ENCODE results near the gene SPTBN1.

SPTBN1 gene

DNA sequence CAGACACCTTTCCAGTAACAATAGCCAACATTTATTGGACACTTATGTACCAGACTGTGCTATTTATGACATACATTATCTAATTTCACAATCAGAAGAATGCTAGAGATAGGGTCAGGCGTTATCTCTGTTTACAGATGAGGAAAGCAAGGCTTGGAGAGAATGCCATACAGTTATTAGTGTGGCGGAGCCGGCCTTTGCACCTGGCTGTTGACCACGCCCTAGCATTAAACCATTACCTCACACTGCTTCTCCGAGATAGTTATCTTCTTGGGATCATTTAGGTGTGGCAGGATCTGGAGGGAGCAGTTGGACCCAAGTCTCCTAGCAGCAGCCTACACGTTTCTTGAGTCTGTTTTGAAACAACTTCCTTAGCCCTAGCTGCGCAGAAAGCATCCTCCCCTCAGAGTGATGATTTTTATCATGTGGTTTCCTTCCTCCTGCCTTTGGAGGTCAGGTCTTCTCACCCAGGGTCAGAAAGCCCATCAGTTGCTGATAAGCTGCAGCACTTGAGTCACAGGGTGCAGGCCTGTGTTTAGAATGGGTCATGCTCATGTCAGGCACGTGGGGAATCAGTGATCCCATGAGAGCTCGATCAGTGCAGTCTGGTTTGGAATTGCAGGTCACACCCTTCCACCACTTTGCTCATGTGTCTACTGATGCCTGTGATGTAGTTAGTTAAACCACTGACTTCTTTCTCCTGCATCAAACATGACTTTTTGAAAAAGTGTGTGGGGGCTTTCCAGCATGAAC, 118.2 kb downstream of the SPTBN1 start:
- DNase-seq (ENCODE audit: low read depth in 2 of 2): peak in 1 of 2 experiments; percentile 28

DNA sequence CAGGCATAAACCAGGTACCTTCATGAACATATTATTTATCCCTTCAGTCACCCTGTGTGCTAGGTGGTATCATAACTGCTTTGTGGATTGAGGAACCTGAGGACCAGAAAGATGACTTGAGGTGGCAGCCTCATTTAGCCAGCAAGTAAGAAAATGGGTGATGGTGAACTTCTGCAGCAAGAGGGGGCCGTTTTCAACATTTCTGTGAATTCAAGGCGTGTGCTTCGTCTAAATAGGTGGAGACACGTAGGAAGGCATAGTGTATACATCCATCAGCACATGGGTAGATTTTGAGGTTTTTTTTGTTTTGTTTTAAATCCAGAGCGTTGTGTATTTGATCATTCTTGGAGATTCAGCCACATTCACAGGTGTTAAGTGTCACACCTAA, 118.7 kb downstream of the SPTBN1 start:
- no peak for DNase-seq (ENCODE audit: low read depth in 2 of 2)

DNA sequence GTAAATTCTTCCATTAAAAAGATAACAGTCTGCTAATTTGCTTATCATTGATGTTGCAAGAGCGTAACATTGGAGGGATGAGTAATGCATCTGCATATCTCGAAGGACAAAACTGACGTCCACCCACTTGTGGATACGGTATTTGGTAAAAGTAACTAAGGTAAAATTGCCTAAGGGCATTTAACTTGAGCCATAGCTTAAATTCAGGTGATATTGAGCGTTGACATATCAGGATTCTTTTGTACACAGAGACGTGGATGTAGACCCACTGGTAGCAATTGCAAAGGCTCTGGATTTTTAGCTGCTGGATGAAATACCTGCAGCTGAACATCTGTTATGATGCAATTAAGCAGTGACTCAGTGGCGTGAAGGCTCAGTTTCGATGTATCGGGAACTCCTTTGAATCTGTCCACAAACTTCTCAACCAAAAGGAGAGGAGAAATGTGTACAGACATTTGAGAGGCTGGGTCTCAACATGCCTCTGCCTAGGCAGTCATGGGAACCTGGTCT, 119.3 kb downstream of the SPTBN1 start:
- DNase-seq (ENCODE audit: low read depth in 2 of 2): no peak

DNA sequence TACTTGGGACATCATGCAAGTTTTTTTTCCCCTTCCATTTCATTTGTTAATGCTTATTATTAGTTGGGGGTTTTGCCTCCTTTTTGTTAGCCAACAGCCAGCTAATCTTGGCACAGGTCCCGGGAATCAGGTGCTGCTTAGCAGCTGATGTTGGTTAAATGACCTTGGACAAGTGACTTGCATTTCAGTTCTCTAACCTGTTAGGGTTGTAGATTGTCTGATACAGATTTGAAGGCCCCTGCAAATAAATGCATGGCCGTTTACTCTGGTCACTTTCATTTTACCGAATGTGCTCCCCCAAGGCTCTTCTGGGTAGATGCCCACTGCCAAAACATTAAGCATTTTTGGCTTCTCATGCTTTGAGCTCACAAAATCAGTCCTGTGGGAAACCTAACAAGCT, 120.9 kb downstream of the SPTBN1 start:
- DNase-seq (ENCODE audit: low read depth in 2 of 2): no peak

DNA sequence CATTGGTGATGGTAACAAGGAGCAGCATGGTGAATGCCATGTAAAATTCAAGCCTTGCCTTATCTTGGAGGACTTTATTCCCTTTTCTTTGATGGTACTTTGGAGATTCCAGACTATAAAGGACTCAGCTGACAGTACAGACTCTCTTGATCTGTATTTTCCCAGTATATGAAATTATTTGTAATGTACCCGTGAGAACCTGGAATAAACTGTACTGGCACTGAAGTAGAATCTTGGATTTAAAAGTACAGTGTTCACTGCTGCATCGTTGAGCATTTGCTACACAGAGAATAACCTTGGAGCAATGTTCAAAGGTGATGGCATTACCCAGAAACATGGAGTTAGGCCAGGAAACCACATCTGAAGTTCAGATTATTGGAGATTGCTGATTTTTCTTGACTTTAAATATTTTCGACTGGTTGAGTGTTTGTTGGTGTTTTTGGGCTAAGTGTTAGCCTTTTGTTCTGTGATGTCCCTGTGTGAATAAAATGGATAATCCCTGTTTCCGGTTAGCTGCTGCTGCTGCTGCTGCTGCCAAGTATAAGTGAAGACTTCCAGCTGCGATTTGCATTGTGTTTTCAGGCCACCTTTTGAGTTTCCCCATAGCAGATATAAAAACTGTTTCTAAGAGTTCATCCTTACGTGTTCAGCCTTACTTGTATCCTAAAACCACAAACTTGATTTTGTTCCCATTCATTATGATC, 122.0 kb downstream of the SPTBN1 start:
- no peak for DNase-seq (ENCODE audit: low read depth in 2 of 2)

DNA sequence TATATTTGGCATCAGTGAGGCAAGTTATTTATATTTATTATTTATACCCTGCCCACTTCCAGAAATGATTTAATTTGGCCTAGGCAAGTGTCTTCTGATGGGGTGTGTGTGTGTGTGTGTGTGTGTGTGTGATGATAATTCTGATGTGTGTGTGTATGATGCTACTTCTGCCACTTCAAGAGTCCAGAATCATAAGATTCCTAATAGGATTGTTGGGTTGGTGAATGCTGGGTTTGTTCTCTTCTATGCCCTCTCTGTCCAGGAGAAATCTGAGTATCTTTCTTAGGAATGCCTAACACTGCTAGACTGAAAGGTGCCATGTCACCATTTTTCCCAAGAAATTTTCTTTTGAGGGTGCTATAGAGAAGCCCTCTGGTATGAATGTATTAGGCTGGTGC, 122.5 kb downstream of the SPTBN1 start:
- no peak for DNase-seq (ENCODE audit: low read depth in 2 of 2)

DNA sequence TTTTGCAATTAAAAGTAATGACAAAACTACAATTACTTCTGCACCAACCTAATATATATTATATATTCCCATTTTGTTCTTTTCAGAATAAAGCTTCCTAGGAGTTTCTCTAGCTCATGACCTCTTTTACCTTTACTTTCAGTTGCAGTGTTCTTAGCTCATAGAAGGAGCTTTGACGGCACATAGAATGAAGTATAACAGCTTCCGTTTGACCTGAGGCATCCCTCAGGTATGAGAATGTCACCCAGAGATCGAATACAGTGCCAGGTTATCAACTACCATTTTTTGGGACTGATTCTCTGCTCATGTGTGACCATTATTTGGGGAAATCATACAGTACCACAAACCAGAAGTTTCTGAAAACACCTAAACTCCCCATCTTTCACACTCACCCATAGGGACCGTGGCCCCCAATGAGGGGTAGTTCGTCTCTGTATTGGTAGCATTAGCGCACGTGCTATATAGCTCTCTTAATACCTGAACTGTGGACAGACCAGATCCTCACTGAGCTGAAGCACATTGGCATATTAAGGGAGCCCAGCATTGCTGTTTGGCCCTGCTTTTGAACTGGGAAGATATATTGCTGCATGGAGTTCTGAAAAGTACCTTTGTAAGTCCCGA, 123.0 kb downstream of the SPTBN1 start:
- no peak for DNase-seq (ENCODE audit: low read depth in 2 of 2)

DNA sequence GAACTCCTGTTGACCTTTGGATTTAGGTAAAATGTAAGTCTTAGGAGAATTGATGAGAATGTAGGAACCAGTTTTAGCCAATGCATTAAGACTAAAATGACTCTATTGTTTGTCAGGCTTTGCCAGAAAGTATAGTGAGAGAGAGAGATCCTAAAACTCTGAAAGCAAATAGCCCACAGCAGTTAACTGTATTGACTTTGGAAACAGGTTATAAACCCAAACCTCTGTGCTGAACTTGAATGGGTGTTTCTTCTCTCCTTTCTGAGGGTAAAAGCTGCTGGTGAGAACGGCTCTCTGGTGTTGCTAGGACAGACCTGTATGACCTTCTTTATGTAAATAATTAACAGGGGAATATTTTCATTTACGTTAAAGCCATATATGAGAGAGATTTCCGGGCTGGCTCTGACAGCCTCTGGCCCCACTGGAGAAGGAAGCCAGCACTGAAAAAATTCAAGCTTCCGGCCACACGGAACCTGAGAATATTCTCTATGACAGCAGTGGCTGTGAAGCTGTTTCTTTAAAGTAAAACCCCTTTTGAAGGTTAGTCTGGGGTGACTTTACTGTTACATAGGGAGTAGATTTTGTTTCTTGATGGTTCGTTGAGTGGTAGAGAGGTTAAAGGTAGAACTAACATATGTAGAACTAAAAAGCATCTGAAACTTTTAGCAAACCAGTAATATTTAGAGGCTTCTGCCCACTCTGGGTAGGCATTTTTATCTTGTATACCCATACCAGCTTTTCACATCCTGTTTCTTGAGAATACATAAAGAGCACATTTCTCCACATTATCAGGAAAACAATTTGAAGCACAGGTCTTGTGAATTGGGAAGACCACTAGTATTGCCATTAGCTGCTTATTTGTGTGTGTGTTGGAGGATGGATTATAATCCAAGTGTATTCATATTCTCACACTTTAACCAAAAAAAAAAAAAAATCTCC, 123.8 kb downstream of the SPTBN1 start:
- DNase-seq (ENCODE audit: low read depth in 2 of 2): no peak

DNA sequence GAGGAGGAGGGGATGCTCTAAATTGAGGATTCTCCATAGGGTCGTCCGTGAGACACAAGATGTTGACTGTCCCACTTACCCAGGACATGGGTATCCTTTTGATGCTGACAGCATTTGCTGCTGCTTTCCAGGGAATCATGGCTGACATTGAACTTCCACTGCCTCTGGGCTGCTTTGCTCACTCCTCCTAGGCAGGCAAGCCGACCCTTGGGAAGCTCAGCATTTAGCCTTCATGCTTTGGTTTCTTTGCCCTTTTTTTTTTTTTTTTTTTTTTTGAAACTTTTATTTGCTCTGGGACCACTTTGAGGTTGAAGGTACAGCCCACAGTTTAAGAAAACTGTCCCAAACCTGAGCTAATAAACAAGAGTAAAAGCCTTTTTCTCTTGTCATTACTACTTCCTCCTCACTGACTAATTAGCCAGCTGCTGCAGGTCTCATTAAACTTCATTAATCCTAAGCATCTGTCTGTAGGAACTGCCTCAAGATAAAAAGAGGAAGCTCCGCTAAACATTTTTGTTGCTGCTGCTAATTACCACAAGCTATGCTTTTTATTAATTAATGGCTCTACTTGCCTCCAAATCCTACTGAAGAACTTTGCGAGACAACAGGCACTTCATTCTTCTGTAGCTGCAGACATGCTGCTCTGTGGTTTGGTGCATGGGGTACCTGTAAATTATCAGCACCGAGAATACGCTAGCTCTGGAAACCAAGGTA, 125.4 kb downstream of the SPTBN1 start:
- DNase-seq (ENCODE audit: low read depth in 2 of 2): no peak

DNA sequence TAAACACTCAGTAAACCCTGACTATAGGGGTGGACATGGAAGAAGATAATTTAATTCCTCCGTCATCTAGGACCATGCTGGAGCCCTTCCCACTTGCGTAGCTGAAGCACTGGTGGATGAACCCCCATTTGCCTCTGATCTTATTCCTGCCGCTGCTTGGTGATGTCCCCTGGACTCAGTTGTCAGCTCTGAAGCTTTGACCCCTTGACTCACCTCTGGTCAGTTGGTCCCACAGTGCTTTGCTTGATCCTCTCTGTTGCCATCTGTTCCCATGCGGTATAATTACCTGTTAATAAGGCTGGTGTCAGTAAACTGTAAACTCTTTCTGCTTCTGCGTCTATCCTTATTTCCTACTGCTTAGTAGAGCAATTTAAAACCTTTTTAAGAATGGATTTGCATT, 126.9 kb downstream of the SPTBN1 start:
- DNase-seq (ENCODE audit: low read depth in 2 of 2): no peak

DNA sequence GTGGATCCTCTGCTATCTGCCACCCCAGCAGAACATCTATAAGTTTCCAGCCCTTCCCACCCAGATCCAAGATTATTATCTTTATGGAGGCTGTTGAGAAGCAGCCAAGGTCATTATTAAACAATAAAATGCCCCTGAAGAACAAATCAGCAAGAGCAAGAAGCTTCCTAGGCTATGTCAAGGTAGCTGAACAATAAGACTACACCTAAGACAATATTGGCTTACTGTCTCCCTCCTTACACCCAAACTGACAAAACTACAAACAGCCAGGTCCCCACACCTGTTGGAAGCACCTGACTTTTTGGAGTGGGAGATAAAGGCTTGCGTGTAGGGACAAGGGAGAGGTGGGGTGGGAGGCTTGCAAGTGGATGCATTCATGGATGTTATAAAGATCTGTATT, 128.5 kb downstream of the SPTBN1 start:
- no peak for DNase-seq (ENCODE audit: low read depth in 2 of 2)

DNA sequence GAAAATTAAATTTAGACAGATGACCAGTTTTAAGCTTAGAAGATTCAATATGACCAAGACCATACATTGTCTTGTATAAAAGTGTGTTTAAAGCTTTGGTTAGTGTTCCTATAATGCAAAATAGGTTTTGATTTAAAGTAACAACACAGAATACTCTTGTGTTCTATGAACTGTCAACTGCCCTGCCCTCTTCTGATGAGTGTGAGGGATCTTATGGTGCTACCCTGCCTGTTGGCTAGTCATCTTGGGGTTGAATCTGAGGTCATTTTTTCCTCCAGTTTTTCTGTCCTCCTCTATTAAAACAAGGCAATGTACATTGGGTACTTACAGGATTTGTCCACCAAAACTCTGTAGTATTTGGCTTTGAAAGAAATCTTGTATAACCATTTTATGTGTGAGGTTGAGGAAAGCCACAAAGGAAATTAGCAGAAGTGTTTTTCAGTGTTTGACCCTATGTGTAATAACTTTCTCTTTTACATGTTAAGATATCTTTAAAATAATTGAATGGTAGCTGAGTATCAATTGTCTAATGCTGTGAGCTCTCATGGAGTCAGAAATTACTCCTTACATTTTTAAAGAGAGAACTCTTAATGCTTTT, 129.1 kb downstream of the SPTBN1 start:
- DNase-seq (ENCODE audit: low read depth in 2 of 2): no peak

DNA sequence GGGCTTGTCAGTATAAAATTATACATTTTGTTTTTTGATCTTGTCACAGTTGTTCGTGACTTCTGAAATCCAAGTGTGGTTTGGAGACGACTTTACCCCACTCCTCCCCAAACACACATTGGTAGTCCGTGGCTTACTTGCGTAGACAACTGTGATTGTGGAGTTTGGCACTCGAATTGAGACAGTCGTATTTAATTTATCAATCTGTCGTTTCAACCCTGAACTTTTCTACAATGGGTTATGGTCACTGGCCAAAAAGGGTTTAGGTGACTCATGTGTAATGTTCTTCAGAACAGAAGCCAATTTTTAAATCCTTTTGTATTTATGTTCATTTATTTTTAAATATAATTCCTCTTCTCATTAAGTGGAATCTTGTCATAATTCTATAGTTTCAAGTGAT, 129.9 kb downstream of the SPTBN1 start:
- DNase-seq (ENCODE audit: low read depth in 2 of 2): no peak

DNA sequence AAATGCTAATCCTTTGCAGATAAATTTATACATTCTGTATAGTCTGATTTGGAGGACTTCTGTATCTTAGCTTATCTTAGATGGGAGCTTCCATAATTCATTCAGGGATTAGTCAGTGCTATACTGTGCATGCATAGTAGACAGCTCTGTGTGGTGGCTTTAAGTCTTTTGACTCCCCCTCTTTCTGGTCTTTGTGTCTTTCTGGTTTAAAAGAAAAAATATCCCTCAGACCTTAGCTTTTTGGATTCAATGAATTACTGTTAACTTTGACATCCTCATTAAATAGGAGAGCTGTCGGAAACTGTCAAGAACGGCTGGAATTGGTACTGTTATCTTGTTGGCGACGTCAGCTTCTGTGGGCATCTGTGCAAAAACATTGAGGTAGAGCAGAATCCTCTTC, 130.4 kb downstream of the SPTBN1 start:
- DNase-seq (ENCODE audit: low read depth in 2 of 2): no peak

DNA sequence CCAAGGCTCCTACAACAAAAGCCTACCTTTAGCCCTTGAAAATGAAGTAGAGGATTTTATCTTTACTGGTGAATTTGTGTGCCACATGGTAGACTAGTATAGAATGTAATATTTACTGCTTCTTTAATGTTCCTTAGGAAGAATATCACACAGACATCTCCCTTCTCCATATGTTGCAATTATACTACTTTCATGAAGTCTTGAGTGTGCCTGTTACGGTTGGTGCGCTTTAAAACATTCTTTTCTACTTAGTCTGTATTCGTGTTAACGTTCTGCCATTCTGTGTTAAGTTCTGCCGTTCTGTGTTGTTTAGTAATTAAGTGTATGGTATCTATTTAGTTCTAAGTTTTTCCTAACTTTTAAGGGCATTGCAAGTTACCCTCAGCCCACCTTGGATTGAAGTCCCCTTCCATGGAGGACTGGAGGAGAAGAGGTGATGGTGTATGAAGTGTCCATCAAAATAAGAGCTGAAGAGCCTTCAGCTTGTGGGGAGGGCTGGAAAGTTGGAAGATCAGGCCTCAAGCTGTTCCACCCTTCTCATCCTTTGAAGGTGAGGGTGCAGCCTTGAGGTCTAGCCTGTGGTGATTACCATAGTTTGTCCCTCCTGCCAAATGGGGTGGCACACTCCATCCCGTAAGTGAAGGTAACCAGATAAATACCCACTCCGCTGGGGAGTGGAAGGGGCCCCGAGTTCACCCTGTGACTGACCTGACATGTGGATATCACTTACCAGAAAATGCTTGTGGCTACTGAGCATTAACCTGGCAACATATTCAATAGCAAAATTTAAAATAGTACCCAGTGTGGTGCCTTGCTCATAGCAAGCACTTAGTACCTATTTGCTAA, 131.3 kb downstream of the SPTBN1 start:
- no peak for DNase-seq (ENCODE audit: low read depth in 2 of 2)

DNA sequence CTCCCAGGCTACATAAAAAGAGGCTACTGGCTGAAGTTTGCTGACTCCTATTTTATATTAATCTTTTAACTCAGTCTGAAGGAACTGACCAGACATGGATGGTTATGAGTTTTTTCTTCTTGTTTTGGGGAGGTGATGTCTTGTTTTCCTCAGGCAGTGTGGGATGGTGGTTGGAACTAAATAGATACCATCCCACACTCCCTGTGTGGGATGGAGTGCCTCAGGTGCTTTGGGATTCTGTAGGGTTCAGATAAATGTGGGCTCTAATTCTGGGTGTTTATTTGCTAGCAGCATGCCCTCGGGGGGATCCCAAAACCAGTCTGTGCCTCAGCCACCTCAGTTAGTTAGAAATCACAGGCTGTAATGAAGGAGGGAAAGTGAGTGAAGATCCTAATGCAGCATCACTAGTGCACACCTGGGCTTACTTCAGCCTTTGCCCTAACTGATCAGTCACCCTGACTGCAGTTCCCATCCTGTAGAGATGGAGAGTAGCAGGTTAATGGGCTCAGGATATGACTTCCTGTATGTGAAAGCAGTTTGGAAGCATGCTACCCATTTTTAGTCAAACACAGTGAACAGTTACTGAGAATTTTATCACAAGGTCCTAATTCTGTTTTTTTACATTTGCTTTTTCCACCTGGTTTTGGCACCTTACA, 132.2 kb downstream of the SPTBN1 start:
- DNase-seq (ENCODE audit: low read depth in 2 of 2): no peak

DNA sequence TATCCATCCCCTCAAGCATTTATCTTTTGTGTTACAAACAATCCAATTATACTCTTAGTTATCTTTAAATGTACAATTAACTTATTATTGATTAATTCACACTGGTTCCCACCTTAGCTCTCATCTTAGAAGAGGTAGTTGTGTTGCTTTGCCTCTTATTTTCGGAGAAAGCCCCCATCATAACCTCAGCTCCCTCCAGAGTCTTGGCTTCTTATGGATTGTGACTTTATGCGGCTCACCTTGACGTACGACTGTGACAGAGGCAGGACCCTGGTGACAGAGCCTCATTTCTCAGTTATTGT, 132.9 kb downstream of the SPTBN1 start:
- no peak for DNase-seq (ENCODE audit: low read depth in 2 of 2)

DNA sequence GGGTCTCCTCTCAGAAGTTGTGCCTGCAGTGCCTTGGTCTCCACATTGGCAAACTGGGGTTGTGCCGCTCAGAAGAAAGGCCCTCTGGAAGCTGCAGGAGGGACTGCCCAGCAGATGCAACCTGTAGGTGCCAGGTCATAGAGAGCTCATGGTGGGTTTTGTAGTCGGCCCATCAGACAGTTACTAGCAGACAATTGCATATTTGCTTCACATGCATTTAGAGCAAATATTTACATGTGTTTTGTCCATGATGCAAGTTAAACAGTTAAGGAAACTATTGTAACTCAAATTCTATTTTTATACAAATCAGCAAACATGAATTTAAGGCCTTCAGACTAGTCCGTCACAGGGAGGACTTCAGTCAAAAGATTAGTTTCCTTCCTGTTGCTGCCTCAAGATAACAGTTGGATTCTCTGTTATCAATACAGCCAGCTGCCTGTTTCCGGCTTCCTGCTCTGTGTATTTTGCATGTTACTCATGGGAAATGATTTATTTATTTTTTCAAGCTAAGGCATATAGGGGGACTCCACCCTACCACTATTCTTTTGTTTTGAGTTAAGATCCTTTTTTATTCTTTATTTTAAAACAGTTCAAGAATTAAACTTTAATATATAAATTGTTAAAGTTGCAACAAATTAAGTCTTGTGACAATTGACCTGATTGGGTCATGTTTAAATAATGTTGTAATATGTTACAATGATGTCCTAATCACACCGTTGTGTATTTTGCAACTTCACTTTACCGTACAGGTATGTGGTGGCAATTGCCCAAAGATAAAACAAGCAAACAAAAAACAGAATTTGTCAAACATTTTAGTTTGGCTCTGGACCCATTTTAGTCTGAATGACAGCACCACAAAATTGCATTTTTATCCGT, 133.5 kb downstream of the SPTBN1 start:
- DNase-seq (ENCODE audit: low read depth in 2 of 2): no peak
